Caco-2 (cell line): ENCODE data around the gene SPATA21. TPM values are rescaled to one million over a fixed set of nuclear protein-coding genes. Genes with fewer than 3 reads are reported as not detected.

ENCODE experiments used
- BruUV-seq: library from RNA; stranded (reverse); fragments of 400-500 nt; replicated peaks from 2 replicates; lab custom pipeline; 2021; lab: Mats Ljungman, UMichigan
- CTCF ChIA-PET: fragments of 300-600 bp; sonication (Branson Sonifier 250); formaldehyde crosslinking; loops from one replicate; lab custom pipeline; 2022; ENCODE audit warnings: antibody characterized with exemption; lab: Charles Lee
- POLR2A ChIA-PET: fragments of 300-600 bp; sonication (Branson Sonifier 250); formaldehyde crosslinking; loops from one replicate; lab custom pipeline; 2022; ENCODE audit warnings: antibody characterized with exemption; lab: Charles Lee
- DNase-seq, 2 experiments: peaks; one replicate each; pipeline versions ENCODE4 v3.0.0 to v3.0.0-alpha.2; 2020 to 2022
- H3K27me3 ChIP-seq: replicated peaks from 2 replicates; pipeline ENCODE4 v1.6.0; 2011; ENCODE audit warnings: low read length; ENCODE audit not compliant: control insufficient read depth, insufficient read depth
- H3K36me3 ChIP-seq: 2 replicates; pipeline ENCODE4 v1.5.1; 2011; ENCODE audit warnings: low read length; ENCODE audit not compliant: control insufficient read depth, insufficient read depth
- H3K4me1 ChIP-seq: fragments of 250-450 bp; sonication (Bioruptor Pico); 2 replicates; pipeline ENCODE4 v1.5.1; 2020; ENCODE audit warnings: mild to moderate bottlenecking
- H3K4me3 ChIP-seq: 2 replicates; pipeline ENCODE4 v1.5.1; 2011; ENCODE audit warnings: low read depth, mild to moderate bottlenecking, control low read depth, low read length
- H3K9me3 ChIP-seq: fragments of 250-450 bp; sonication (Bioruptor Pico); 2 replicates; pipeline ENCODE4 v1.5.1; 2020; ENCODE audit warnings: mild to moderate bottlenecking, moderate library complexity
- H3K27ac Mint-ChIP-seq: one replicate; pipeline ENCODE4 v1.8.0; 2022; ENCODE audit warnings: mixed read lengths; ENCODE audit not compliant: unreplicated experiment
- H3K27me3 Mint-ChIP-seq: one replicate; pipeline ENCODE4 v1.8.0; 2022; ENCODE audit warnings: mixed read lengths; ENCODE audit not compliant: insufficient read depth, unreplicated experiment
- H3K36me3 Mint-ChIP-seq: one replicate; pipeline ENCODE4 v1.8.0; 2022; ENCODE audit warnings: mild to moderate bottlenecking, mixed read lengths; ENCODE audit not compliant: insufficient read depth, unreplicated experiment
- H3K4me1 Mint-ChIP-seq: one replicate; pipeline ENCODE4 v1.8.0; 2022; ENCODE audit warnings: low read depth, mixed read lengths; ENCODE audit not compliant: unreplicated experiment
- H3K4me3 Mint-ChIP-seq: one replicate; pipeline ENCODE4 v1.8.0; 2022; ENCODE audit warnings: mild to moderate bottlenecking, moderate library complexity, mixed read lengths; ENCODE audit not compliant: unreplicated experiment
- H3K9me3 Mint-ChIP-seq: one replicate; pipeline ENCODE4 v1.8.0; 2022; ENCODE audit warnings: mixed read lengths; ENCODE audit not compliant: unreplicated experiment
- intact Hi-C: fragments of 100-400 bp; cut with micrococcal nuclease; formaldehyde crosslinking; loops from one replicate; pipeline ENCODE4 v1.10.0; 2022; ENCODE audit not compliant: unreplicated experiment
- total RNA-seq: library from RNA; stranded (reverse); gene quantifications from 2 replicates; pipeline ENCODE4 v1.2.3, GENCODE V29; 2022
- TF ChIP-seq, protein P1 (sequence below), 2 experiments: fragments of 200-600 bp in 1 of 2; IDR thresholded peaks; 1 replicate in 1 of 2; 2 replicates in 1 of 2; pipeline versions ENCODE4 v1.5.1 to v1.8.0; 2011 to 2022; ENCODE audit warnings: antibody characterized with exemption in 1 of 2, control low read depth in 1 of 2, inconsistent platforms in 1 of 2, low read depth in 1 of 2, low read length in 1 of 2, mild to moderate bottlenecking in 1 of 2, moderate library complexity in 1 of 2; ENCODE audit not compliant: insufficient read depth in 1 of 2, severe bottlenecking in 1 of 2, unreplicated experiment in 1 of 2

SPATA21 gene
- total RNA-seq, 1 experiment from 2014 or later = not detected

DNA sequence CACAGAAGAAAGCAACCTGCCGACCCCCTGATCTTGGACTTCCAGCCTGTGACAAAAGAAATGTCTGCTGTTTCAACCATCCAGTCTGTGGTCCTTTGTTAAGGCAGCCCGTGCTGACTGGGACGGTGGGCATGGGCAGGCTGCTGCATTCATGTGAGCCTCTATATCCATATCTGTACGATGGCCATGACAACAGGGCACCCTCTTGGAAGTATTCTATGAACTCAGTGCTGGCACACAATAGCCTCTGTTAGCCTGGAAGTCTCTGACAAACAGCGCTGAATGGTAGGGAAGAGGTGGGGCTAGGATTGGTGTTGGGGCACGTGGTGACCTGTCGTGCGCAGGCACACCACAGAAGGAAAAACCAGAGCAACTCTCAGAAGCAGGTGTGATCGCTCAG lies 30.4 kb downstream of the SPATA21 start:
- TF ChIP-seq, protein P1, sequence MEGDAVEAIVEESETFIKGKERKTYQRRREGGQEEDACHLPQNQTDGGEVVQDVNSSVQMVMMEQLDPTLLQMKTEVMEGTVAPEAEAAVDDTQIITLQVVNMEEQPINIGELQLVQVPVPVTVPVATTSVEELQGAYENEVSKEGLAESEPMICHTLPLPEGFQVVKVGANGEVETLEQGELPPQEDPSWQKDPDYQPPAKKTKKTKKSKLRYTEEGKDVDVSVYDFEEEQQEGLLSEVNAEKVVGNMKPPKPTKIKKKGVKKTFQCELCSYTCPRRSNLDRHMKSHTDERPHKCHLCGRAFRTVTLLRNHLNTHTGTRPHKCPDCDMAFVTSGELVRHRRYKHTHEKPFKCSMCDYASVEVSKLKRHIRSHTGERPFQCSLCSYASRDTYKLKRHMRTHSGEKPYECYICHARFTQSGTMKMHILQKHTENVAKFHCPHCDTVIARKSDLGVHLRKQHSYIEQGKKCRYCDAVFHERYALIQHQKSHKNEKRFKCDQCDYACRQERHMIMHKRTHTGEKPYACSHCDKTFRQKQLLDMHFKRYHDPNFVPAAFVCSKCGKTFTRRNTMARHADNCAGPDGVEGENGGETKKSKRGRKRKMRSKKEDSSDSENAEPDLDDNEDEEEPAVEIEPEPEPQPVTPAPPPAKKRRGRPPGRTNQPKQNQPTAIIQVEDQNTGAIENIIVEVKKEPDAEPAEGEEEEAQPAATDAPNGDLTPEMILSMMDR (IDR thresholded peaks at IDR 0.05; ENCODE audit: insufficient read depth in 1 of 2, low read depth in 1 of 2, low read length in 1 of 2, severe bottlenecking in 1 of 2, unreplicated experiment in 1 of 2) = no peak
- no peaks in the 10 kb centered on the region for H3K4me1 Mint-ChIP-seq
- no peak overlapping the region for H3K4me3 Mint-ChIP-seq
- Histone ChIP-seq H3K9me3 (no peaks in the 10 kb centered on the region), H3K27me3 (no peaks in the 10 kb centered on the region), H3K4me1 (no peaks in the 10 kb centered on the region), H3K4me3 (no peak overlapping the region), H3K36me3 (no peaks in the 10 kb centered on the region)
- intact Hi-C loops = no loop called here
- H3K9me3 Mint-ChIP-seq = no peaks in the 10 kb centered on the region
- ChIA-PET POLR2A (no interaction called here), CTCF (no interaction called here)
- DNase-seq = no peak
- BruUV-seq = no TSS peak
- H3K27ac Mint-ChIP-seq = no peak overlapping the region
- H3K36me3 Mint-ChIP-seq = peaks cover 6% of the 10 kb centered on the region
- H3K27me3 Mint-ChIP-seq = no peaks in the 10 kb centered on the region

DNA sequence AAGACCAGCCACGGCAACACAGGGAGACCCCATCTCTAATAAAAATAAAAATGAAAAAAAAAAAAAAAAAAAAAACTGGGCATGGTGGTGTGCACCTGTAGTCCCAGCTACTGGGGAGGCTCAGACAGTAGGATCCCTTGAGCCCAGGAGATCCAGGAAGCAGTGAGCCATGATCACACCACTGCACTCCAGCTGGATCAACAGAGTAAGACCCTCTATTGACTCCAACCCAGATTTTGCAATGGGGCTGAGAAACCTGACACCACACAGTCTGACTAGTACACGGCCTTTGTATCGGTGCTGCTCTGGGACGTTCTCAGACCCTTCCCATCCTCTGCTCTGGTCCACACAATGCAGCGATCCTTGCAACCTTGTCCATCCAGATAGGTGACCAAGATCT lies 31.8 kb downstream of the SPATA21 start:
- no peak for DNase-seq
- intact Hi-C loops = no loop called here
- Histone ChIP-seq H3K27me3 (no peaks in the 10 kb centered on the region), H3K4me1 (no peaks in the 10 kb centered on the region), H3K9me3 (no peaks in the 10 kb centered on the region), H3K4me3 (no peak overlapping the region), H3K36me3 (no peaks in the 10 kb centered on the region)
- TF ChIP-seq, protein P1 (IDR thresholded peaks at IDR 0.05; ENCODE audit: insufficient read depth in 1 of 2, low read depth in 1 of 2, low read length in 1 of 2, severe bottlenecking in 1 of 2, unreplicated experiment in 1 of 2) = no peak
- Mint-ChIP-seq H3K36me3 (peaks cover 6% of the 10 kb centered on the region), H3K4me1 (no peaks in the 10 kb centered on the region), H3K4me3 (no peak overlapping the region), H3K27me3 (no peaks in the 10 kb centered on the region), H3K27ac (no peak overlapping the region), H3K9me3 (no peaks in the 10 kb centered on the region)
- no TSS peak for BruUV-seq
- ChIA-PET POLR2A (no interaction called here), CTCF (no interaction called here)

DNA sequence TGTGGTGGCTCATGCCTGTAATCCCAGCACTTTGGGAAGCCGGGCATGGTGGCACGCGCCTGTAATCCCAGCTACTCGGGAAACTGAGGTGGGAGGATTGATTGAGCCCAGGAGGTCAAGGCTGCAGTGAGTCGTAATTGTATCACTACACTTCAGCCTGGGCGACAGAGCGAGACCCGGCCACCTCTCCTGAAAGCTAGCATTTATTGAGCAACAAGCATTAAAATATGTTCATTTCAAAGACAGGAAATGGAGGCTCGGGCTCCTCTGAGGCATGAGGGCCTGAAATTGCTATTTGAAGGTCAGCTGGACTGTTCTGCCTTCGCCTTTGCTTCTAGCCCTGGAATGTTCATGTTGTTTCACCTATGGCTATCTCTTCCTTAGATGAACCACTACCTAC lies 34.5 kb downstream of the SPATA21 start:
- Mint-ChIP-seq H3K4me1 (no peaks in the 10 kb centered on the region), H3K27me3 (no peaks in the 10 kb centered on the region), H3K9me3 (no peaks in the 10 kb centered on the region), H3K27ac (no peak overlapping the region), H3K36me3 (peaks cover 19% of the 10 kb centered on the region), H3K4me3 (no peak overlapping the region)
- no peak for DNase-seq
- no peaks in the 10 kb centered on the region for H3K36me3 ChIP-seq
- no peaks in the 10 kb centered on the region for H3K27me3 ChIP-seq
- no peaks in the 10 kb centered on the region for H3K9me3 ChIP-seq
- intact Hi-C loops = no loop called here
- ChIA-PET POLR2A (no interaction called here), CTCF (interaction anchor here (1.9 kb wide), 1 partner anchor 37 kb away, joined by 5 read pairs; the partner anchor contains the start of gene NECAP2)
- no peaks in the 10 kb centered on the region for H3K4me1 ChIP-seq
- no TSS peak for BruUV-seq
- TF ChIP-seq, protein P1 (IDR thresholded peaks at IDR 0.05; ENCODE audit: insufficient read depth in 1 of 2, low read depth in 1 of 2, low read length in 1 of 2, severe bottlenecking in 1 of 2, unreplicated experiment in 1 of 2) = no peak
- H3K4me3 ChIP-seq = no peak overlapping the region
